ENCODE measurements around the gene NPTX1. TPM values are rescaled to one million over a fixed set of nuclear protein-coding genes. Genes with fewer than 3 reads are reported as not detected.

Gene NPTX1
- total and polyA plus RNA-seq, 2 of the 13 experiments (the other 11 are each of a cell fraction or from before 2014, with no cell fraction given): 0.01 TPM; not detected in 1

DNA sequence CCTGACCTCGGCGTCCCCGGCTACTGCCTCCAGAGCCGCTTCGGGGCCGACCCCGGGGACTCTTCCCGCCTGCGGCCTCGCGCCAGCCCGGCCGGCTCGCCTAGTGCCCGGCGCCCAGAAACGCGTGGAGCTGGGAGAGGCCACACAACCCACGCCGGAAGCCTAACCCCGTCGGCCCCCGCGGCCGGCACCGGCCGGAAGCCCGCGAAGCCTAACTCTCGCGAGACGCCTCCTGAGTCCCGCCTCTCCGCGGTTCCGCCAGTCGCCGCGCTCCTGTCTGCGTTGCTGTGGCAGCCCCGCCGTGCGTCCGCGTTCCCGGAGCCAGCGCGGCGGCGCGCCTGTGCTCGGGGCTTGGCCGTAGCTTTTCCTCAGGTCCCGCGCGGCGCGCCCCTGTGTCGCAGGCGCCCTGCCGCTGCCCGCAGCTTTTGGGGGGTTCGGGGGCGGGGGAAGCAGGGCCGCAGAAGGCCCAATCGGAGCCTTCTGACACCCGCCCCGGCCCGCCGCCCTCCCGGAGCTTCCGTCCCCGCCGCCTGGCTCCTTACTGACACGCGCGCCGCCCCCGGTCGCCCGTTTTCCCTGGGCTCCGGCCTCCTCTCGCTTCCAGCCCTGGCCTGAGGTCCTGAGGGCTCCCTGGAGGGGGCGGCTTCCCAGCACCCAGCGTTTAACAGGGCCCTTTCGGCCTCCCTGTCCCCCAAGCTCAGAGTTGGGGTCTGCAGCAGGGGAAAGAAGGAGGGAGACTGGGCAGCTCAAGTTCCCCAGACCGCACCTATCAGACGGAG, 21.7 kb downstream of the NPTX1 start (continued):
- TF ChIP-seq, protein P1, sequence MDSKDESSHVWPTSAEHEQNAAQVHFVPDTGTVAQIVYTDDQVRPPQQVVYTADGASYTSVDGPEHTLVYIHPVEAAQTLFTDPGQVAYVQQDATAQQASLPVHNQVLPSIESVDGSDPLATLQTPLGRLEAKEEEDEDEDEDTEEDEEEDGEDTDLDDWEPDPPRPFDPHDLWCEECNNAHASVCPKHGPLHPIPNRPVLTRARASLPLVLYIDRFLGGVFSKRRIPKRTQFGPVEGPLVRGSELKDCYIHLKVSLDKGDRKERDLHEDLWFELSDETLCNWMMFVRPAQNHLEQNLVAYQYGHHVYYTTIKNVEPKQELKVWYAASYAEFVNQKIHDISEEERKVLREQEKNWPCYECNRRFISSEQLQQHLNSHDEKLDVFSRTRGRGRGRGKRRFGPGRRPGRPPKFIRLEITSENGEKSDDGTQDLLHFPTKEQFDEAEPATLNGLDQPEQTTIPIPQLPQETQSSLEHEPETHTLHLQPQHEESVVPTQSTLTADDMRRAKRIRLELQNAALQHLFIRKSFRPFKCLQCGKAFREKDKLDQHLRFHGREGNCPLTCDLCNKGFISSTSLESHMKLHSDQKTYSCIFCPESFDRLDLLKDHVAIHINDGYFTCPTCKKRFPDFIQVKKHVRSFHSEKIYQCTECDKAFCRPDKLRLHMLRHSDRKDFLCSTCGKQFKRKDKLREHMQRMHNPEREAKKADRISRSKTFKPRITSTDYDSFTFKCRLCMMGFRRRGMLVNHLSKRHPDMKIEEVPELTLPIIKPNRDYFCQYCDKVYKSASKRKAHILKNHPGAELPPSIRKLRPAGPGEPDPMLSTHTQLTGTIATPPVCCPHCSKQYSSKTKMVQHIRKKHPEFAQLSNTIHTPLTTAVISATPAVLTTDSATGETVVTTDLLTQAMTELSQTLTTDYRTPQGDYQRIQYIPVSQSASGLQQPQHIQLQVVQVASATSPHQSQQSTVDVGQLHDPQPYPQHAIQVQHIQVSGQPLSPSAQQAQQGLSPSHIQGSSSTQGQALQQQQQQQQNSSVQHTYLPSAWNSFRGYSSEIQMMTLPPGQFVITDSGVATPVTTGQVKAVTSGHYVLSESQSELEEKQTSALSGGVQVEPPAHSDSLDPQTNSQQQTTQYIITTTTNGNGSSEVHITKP (CRISPR knock-in tag; IDR thresholded peaks at IDR 0.05; ENCODE audit: low read depth): 0 out of 2 replicates have a peak, but pooled peaks have one; percentile 12
- peak; percentile 98 for TF ChIP-seq GMEB1 (CRISPR knock-in tag; IDR thresholded peaks at IDR 0.05; ENCODE audit: borderline replicate concordance)
- TF ChIP-seq ATF7-NPFF (CRISPR knock-in tag; IDR thresholded peaks at IDR 0.05; ENCODE audit: low read depth): peak; percentile 92; the same call in 1 of the 2 replicates
- TF ChIP-seq IKZF4 (CRISPR knock-in tag; IDR thresholded peaks at IDR 0.05; ENCODE audit: borderline replicate concordance, low read depth, not compliant biosample characterization): peak; percentile 98
- TF ChIP-seq, protein P2, sequence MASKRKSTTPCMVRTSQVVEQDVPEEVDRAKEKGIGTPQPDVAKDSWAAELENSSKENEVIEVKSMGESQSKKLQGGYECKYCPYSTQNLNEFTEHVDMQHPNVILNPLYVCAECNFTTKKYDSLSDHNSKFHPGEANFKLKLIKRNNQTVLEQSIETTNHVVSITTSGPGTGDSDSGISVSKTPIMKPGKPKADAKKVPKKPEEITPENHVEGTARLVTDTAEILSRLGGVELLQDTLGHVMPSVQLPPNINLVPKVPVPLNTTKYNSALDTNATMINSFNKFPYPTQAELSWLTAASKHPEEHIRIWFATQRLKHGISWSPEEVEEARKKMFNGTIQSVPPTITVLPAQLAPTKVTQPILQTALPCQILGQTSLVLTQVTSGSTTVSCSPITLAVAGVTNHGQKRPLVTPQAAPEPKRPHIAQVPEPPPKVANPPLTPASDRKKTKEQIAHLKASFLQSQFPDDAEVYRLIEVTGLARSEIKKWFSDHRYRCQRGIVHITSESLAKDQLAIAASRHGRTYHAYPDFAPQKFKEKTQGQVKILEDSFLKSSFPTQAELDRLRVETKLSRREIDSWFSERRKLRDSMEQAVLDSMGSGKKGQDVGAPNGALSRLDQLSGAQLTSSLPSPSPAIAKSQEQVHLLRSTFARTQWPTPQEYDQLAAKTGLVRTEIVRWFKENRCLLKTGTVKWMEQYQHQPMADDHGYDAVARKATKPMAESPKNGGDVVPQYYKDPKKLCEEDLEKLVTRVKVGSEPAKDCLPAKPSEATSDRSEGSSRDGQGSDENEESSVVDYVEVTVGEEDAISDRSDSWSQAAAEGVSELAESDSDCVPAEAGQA (IDR thresholded peaks at IDR 0.05; ENCODE audit: low read depth): no peak; the same call in 1 of the 2 replicates
- TF ChIP-seq, protein P2 (CRISPR knock-in tag; IDR thresholded peaks at IDR 0.05; ENCODE audit: borderline replicate concordance): peak; percentile 78; the same call in 1 of the 2 replicates
- peak; percentile 90 for TF ChIP-seq ERF (CRISPR knock-in tag; IDR thresholded peaks at IDR 0.05)
- TF ChIP-seq ZNF614 (CRISPR knock-in tag; IDR thresholded peaks at IDR 0.05; ENCODE audit: borderline replicate concordance): peak; percentile 60
- TF ChIP-seq DNMT1 (CRISPR knock-in tag; IDR thresholded peaks at IDR 0.05): peak; percentile 29; the same call in 1 of the 2 replicates
- peak; percentile 82 for TF ChIP-seq SP4 (CRISPR knock-in tag; IDR thresholded peaks at IDR 0.05)
- peak; percentile 87 for TF ChIP-seq HOXA9 (CRISPR knock-in tag; IDR thresholded peaks at IDR 0.05; ENCODE audit: borderline replicate concordance)
- TF ChIP-seq CSRNP2 (CRISPR knock-in tag; conservative IDR thresholded peaks at IDR 0.05; ENCODE audit: low read depth): no peak
- peak; percentile 87 for TF ChIP-seq PHF5A (CRISPR knock-in tag; IDR thresholded peaks at IDR 0.05; ENCODE audit: low read depth, unreplicated experiment)
- peak; percentile 85 for TF ChIP-seq ISL2 (CRISPR knock-in tag; IDR thresholded peaks at IDR 0.05)
